GM21619 (cell line): Measurements from ENCODE around the gene MLYCD.
A peak's percentile ranks its signal among the peaks of the same experiment; 100 is the strongest.

ENCODE experiments used
- ATAC-seq: cut with Tn5 transposase; IDR thresholded peaks from one replicate; pipeline ENCODE4 v1.9.1; 2021; ENCODE audit not compliant: unreplicated experiment

MLYCD gene

DNA sequence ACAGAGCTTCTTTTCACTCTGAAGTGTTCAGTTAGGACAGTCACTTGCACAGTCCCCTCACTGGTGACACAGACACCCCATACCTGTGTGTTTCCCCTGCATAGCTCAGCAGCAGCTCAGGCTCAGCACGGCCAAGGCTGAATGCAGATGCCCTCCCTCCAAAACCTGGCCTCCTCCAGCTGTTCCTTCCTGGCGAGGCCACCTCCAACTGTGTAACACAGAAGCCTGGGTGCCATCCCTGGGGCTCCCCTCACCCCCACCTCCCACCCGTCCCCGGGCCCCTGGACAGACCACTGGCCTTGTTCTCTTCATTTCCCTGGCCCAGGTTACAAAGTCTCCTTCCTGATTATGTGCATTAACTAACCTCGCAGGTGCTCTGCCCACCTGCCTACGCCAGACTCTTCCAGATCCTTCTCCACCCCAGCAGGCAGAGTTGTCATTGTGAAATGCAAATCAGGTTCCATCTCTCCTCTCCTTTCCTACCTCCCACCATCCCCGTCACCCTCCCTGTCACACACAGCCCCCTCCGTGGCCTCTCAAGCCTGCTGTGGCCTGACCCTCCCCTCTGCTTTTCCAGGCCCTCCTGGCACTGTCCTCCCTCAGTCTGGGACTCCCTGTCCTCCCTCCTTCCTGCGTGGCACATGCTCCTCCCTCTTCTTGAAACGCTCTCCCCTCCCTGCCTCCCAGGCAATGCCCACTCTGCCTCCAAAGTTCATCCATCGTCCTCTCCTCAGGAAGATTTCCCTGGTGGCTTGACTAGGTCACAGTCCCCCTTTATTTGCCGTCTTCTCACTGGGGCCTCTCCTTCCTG is 26.4 kb downstream of the MLYCD start:
- no peak for ATAC-seq

DNA sequence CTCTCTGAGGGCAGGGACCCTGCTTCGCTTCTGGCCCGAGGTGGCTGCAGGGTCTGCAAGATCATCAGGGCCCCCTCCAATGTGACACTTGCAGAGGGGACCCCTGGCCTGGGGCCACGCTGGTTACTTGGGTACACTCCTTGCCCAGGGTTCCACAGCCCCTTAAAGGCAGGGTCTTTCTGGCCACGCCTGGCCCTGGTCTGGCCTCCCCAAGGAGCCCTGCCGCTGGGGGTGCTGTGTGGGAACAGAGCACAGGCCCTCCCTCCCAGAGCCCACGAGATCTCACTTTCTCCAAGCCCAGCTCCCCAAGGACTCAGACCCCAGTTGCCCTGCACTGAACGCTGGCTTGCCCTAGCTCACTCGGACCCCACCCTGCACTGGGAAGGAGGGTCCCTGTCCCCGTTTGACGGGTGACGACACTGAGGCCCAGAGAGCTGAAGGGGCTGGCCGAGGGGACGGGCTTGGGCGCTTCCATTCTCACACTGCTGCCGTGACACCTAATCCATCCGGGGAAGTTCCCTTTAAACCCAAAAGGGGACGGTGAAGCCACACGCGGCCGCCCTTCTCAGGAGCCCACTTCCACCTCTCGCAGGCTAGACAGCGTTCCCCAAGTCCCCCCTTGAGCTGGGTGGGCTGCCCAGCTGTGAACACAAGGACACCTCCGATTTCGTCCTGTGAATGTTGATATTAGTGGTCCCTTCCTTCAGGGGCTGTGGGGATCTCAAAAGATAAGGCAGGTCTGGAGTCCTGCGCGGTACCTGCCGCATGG is 27.2 kb downstream of the MLYCD start:
- no peak for ATAC-seq

DNA sequence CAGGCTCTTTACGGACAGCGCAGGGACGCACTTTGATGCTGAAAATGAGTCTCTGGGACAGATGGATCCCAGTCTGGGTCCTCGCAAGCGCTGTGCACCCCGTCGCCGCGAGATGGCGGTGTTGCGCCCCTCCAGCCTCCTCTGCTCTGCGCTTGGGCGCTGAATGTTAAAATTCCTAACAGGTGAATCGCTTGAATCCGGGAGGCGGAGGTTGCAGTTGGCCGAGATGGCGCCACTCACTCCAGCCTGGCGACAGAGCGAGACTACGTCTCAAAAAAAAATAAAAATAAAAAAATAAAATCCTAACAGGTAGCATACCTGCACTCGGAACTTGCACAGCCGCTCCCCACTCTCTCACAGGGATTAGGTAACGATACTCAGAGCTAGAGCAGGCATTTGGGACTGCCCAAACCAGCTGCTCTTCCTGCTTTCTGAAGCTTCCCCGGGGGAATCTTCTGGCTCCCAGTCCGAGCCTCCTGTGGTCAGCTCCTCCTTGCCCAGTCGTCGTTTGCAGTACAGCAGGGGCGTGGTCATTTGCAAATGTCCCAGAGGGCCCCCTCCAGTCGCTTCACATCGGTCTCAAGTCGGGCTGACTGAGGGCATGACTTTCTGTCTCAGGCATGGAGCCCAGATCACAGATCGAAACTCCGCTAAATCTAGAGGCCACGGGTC is 27.9 kb downstream of the MLYCD start:
- peak; percentile 67 for ATAC-seq

DNA sequence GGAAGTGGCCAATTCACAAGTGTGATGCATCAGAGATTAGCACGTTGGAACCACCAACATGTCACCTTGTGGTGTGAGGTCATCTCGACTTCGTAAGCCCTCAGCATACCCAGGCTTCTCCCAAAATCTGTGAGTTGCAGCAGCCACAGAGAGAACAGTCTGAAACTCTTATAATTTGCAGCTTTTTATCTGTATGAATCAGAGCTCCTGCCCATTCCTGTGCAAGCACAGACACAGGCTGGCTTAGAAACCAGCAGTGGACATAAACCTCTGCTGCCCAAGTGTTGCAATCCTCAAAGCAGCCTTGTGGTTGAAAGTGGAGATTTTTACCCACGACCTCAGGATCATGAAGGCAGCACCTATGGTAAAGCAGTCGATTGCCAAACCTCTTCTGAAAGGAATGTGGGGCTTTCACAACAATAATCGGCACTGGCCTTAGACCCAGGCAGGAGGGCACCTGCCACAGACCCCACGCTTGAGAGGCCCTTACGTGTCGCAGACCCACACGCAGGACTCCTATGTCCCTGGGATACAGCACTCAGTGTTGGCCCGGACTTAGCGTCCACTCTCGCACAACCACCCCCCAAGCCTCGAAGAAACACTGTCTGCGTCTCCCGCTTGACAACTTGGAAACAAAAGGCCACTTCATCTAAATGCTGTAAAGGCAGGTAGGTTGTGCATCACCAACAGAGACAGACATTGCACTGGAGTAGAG is 29.6 kb downstream of the MLYCD start:
- ATAC-seq: no peak

DNA sequence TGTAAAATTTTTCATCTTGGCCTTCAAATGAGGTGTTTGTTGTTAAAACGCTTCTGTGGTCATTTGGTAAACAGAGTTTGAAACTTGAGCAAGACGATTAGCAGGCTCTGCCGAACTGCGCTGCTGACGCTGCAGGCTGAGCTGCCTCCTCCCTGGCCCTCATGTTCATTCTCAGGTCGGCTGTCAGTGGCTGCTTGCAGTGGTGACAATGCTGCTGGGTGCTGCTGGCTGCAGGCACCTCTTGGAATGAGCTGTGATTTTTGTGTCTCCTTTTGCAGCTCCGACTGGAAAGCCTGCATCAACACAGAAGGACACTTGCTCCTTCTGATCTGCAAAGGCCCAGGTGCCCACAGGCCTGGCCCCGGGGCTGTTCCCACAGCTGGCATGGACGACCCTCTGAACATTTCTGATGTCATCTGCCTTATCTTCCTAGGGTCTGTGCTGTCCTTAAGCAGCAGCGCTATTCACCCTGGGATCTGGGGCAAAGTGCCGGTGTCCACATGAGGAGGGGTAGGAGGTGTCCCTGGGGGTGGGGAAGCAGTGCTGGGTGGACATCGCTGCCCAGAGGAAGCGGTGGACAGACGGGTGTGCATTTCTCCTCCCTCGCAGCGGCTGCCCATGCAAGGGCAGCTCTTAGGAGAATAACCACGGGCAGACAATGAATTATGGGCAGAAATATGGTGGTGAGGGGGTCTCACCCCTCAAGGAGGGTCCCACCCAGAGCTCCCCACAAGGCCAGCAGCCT is 31.1 kb downstream of the MLYCD start:
- no peak for ATAC-seq

DNA sequence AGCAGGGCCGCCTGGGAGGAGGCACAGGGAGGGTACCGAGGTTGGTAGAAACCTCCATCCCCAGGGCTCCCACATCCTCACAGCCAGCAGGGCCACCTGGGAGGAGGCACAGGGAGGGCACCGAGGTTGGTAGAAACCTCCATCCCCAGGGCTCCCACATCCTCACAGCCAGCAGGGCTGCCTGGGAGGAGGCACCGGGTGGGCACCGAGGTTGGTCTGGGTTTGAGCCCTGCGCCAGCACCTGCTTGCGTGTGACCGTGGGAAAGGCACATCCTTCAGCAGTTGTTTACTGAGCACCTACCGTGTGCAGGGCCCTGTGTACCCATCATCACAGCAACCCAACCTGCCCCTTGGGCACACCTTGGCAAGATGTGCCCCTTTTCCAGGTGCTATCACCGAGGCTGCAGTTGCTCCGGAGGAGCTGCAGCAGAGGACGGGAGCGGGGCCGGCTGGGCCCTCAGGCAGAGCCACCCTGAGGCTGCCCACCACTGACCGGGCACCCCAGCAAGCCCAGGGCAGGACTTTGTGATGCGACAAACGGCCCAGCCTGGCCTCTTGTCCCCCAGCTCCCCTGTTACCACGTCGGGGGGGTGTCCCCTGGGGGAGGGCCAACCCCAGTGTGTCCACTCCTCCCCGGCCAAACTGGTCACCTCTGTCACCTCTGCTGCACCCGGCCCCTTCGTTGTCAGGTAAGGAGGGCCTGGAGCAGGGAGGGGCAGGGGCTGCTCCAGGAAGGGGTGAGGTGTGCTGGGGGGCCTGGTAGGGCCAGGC is 32.0 kb downstream of the MLYCD start:
- ATAC-seq: no peak

DNA sequence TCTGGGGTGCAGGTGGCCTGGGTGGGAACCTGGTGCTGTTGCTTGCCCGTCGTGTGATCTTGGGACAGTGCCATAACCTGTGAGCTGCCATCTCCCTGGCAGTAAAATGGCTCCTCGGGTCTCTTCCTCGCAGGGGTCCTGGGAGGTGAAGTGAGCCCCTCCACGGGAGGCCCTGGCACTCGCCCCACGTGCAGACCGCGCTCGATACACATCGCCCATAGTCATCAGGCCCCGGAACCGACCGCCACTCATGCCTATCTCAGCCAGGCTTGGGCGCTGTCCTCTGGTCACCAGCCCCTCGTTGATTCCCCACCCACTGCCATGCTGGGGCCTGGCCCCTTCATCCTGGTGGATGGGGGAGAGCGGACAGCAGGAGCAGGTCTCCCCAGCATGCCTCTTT is 32.6 kb downstream of the MLYCD start:
- ATAC-seq: no peak

DNA sequence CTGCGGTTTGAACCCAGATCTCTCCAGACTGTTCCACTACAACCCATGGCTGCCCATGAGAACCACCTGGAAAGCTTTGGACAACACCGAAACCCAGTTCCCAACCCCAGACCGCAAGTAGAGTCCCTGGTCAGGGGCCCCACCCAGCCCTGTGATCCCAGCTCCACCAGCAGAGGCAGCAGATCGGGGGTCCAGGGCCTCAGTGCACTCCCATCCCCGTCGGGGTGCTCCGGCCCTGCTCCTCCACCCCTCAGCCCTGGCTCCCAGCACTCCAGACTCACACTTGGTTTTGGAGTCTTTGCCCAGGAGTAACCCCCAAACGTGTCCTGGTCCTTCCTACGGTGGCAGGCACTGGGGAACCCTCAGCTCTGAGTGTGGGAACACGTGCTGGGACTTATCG is 33.4 kb downstream of the MLYCD start:
- ATAC-seq: no peak

DNA sequence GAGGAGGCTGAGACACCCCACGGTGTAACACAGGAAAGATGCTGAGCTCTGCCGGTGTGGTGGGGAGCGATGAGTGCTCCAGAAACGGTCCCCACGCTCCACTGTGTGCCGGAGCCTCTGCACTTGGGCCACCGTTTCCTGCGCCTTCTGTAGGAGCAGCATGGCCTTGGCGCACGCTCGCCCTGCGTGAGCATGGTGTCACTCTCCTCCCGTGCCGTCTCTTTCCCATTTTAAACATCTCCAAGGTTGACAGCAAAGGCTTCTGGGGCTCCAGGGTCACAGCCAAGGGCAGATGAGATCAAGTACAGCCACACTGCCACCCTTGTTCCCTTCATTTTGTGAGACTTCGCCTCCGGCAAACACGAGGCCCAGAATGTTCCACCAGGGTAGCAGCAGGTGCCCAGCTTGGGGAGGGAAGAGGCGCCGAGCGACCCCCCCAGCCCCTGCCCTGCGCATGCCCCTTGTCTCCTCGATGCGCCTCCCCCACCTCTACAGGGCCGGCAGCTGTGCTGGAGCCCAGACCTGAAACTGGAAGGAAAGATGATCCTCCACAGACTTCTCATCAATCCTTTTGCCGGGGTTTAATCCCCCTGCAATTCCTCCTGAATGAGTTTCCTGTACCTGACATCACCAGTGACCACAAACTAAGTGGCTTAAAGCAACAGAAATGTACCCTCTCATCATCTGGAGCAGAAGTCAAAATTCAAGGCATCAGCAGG is 34.2 kb downstream of the MLYCD start:
- no peak for ATAC-seq

DNA sequence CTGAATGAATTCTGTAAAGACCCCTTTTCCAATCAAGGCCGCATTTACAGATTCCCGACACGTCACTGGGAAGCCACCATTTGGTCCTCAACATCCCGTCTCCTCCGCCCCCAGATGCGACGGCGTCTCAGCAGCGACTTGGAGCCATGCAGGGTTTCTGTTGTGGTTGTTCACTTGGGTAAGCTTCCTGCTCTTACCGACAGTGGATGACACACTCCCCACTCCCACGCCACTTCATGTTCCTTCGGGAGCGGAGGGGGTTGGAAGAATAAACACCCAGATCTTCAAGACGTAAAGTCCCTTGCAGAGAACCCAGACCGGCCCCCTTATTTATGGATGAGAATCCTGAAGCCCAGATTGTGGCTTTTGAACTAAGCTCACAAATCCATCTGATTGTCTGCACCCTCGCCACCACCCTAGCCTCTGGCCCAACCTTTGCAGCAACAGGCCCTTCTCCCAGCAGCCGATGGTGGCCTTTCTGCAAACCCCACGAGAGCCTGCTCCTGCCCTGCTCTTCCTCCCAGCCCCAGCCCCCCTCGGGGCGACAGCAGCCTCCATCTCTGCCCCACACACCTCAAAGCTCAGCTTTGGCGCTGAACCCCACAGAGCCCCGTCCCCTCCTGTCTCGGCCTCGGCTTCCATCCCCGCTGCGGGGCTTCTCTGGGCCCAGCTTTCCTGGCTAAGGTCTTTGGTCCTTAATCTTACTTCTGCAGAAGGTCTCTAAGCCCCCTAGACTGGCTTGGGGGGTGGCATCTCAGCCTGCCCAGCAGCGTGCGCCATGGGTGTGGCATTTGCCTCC is 35.2 kb downstream of the MLYCD start:
- no peak for ATAC-seq

DNA sequence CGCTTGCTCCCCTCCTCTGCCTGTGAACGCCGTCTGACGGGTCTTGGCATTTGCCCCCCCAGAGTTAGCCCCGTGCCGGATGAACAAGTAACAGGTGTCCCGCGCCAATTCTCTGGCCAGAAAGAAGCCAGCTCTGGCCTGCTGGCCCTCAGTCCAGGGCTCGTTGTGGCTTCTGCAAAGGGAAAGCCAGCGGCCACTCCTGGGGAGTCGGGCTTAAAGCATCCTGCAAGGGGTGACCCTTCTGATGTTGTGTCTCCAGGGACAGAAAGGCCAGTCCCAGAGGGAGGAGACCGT is 35.7 kb downstream of the MLYCD start:
- ATAC-seq: no peak

DNA sequence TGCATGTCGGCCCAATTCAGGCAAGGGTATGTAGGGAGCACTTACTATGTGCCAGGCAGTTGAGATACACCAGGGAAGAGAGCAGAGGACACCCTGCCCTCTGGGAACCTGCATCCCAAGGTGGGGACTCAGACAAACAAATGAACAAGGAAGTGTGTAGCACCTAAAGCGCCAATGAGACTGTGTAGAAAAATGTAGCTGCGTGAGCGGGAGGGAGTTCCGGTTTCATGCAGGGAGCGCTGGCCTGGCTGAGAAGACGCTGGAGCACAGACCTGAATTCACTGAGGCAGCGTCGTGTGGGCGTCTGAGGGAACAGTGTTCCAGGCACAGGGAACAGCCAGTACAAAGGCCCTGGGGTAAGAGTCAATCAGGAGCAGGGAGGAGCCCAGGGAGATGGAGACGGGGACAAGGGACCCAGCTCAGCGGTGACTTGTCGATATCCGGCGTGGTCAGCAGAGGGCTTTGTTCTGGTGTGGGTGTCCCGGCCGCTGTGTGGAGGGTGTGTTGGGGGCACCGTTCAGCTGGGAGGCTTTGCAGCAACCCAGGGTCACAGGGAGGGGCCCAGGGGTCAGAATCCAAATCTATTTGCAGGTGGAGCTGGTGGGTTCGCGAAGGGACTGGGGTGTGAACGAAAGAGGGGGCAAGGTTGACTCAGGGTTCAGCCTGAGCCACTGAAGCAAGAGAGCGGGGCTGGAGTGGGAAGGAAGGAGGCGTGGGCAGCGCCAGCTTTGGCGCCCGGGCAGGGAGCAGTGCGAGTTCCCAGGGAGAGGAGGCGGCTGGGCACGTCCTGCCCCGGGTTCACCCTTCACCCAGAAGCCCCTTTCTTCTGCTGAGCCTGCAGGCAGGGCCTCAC is 36.3 kb downstream of the MLYCD start:
- no peak for ATAC-seq

DNA sequence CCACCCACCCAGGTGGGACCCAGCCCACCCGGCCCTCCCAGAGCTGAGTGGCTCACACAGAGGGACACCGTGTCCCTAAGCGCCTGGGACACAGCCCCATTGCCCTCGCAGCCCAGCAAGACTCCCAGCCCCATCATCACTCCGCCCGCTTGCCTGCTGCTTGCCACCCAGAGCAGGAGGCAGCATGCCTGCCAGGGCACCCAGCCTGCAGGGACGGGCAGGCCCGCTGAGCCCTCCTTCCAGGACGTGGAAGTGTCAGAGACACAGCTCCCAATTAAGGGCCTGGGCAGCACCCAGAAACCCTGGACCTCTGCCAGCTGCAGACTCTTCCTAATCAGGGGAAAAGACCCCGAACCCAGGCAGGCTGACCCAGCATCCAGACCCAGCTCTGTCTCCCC is 36.9 kb downstream of the MLYCD start:
- no peak for ATAC-seq

DNA sequence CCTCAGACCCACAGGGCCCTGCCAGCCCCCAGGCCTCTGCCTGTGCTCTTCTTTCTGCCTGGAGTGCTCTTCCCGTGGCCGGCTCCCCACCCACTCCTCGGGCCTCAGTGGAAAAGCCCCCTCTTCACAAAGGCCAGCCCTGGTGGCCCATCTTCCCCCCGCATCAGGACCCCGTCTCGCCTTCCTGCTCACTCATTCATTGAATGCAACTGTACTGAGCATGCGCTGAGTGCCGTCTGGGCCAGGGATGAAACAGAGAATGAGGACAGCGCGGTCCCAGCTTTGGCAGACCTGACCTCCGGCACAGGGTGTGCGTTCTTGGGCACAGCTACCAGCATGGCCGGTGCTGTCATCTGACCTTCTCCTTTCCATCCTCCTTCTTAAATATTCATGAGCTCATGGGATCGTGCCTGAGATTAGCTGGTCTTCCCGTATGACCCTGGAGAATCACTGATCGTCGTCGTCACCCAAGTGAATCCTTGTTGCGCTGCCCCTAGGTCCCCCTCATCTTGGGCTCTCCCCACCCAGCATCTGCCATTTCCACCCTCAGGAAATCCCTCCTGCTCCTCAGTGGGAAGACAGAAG is 37.8 kb downstream of the MLYCD start:
- no peak for ATAC-seq

DNA sequence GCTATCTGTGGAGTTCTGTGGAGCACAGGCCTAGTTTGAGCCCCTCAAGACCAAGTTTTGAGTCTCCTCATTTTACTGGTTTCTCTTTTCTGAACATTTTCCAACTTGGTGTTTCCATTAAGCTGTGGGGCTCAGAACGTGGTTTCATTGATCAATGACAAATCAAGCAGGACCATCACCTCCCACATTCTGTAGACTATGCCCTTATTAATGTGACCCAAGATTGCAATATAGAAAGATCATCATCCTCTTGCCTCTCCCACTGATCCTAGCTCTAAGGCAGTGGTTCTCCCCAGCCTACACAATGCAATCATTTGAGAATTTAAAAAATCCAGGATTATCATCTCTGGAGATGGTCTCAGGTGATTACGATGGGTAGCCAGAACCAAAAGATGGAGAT is 38.4 kb downstream of the MLYCD start:
- ATAC-seq: no peak

DNA sequence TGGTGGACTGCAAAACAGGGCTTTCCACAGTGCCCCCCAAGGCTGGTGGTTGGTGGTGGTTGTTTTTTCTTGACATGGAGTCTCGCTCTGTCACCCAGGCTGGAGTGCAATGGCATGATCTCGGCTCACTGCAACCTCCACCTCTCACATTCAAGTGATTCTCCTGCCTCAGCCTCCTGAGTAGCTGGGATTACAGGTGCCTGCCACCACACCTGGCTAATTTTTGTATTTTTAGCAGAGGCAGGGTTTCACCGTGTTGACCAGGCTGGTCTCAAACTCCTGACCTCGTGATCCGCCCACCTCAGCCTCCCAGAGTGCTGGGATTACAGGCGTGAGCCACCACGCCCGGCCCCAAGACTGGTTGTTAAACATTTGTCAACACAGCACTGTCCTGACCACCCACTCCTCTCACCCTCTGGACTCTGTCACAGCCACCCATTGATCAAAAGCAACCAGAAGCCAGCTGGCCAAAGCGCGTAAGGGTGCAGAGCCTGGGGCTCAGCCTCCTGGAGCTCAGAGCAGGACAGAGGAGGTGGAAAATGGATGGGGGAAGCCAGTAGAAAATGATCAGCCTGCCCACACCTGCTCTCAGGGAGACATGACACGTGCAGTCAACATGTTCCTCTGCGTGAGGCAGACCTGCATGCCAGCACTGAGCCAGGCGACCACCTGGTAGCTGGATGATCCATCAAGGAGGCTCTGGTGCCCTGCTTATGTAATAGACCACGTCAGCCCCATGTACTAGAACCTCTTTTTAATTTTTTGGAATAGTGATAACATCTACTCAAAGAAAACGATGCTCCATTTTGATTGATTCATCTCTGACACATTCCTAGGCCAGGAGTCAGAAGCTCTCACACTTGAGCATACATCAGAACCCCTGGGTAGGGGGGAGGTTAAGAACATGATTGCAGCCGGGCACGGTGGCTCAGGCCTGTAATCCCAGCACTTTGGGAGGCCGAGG is 39.3 kb downstream of the MLYCD start:
- ATAC-seq: no peak
